HFF-Myc (cell line): ENCODE results near the gene EGFL7.

Experiments
- DNase-seq: peaks from one replicate; pipeline ENCODE4 v3.0.0-alpha.2; 2011; ENCODE audit warnings: low read depth; ENCODE audit errors: extremely low read depth
- H3K4me3 ChIP-seq: replicated peaks from 2 replicates; pipeline ENCODE4 v1.5.1; 2011; ENCODE audit warnings: low read depth, mild to moderate bottlenecking, control low read depth, low read length
- CTCF ChIP-seq: IDR thresholded peaks from 2 replicates; pipeline ENCODE4 v1.5.1; 2012; ENCODE audit warnings: mild to moderate bottlenecking, low read depth, low read length, control low read depth; ENCODE audit errors: missing control alignments

The EGFL7 gene

DNA sequence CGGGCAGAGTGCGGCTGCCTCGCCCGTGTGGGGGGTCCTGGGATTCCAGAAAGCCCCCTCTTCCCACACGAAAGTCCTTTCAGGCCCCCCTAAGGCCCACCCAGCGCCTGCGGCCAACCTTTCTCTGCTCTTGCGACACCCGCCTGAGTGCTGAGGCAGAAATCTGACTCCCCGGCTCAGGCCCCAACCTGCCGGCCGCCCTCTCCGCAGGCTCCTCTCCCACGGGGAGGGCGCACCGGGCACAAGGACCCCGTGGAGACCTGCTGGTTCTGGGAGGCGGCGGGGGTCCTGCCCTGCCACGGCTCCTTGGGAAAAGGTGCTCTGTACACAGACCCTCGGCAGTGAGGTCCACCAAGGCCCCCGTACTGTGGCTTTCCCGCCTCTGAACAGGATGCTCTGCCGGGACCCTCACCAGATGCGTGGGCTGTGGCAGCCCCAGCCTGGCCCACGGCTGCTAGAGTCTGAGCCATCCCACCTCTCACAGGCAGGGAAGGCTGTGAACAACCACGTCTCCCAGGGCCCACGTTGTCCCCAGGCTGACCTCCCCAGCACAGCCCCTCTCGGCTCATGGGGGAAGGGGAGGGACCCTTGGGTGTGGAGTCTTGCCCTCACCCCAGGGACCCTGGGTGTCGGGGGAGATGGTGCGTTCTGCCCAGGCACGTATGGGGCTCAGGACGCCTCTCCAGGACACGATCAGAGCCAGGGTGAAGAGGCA lies 41.5 kb upstream of the EGFL7 start:
- TF ChIP-seq CTCF: no peak
- no peak overlapping the region for H3K4me3 ChIP-seq
- no peak for DNase-seq

GRCh38 chr9:136621734-136622093 lies 41.0 kb upstream of the EGFL7 start:
- no peak for DNase-seq
- H3K4me3 ChIP-seq: no peak overlapping the region
- no peak for TF ChIP-seq CTCF

DNA sequence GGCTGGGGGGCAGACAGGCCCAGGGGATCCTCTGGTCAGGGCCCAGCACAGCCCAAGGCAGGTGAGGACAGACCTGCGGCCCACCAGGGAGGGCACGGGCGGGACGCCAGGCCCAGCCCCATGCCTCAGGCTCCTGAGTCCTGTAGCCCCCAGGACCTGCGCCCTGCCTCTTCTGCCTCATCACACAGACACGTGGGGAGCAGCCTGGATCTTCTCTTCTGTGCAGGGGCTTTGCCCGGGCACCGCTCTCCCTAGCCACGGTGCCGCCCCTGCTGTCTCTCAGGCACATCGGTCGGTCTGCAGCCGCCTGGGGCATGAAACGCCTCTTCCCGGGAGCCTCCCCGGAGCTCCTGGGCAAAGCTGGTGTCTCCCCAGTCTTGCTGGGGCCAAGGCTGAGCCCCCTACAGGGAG lies 40.2 kb upstream of the EGFL7 start:
- no peak for TF ChIP-seq CTCF
- DNase-seq: no peak
- no peak overlapping the region for H3K4me3 ChIP-seq

DNA sequence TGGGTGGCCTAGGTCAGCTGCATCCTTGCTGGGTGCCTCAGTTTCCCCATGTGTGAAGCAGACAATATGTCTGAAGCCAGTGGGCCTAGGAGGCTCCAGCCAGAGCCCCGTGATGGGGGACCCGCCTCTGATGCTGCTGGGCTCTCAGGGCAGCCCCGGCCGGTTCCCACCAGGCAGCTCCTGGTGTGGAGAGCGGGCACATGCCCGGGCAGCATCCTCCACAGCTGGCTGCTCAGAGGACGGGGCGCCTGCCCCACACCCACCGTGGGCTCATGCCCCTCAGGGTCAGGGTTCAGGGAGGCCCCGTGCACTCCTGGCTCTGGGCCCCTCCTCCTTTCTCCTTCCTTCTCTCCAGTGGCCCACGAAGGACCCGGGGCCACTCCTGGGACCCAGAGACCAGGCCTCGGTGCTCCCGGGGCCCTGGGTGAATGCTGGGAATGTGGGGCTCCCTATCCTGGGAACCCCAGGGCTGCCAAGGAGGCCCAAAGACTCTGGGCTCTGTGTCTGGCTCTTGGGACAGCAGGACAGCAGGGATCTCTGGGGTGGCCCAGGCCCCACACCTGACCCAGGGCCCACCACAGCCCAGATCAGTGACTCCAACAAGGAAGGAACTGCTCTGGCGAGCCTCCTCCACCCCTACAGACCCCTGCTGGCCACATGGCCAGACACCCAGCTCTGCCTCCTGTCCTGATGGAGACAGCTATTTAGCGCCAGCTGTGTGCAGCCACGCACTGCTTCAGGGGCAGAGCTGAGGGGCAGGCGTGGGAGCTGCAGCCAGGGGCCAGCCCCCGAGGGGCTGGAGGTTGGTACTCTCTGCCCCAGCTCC lies 39.5 kb upstream of the EGFL7 start:
- no peak for TF ChIP-seq CTCF
- no peak for DNase-seq
- no peak overlapping the region for H3K4me3 ChIP-seq

DNA sequence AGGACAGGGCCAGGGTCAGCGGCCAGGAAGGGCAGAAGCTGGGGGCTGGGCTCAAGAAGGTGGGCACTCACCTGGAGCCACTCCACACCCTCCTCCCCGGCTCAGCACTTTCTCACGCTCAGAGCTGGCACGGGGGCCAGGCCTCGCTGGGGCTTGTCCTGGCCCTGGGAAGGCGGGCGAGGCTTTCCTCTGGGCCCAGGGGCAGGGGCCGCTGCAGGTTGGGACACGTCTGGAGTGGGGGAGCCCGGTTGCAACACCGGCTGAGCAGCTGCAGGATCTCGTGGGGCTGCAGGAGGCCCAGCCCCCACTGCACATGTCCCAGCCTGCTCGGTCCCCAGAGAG lies 38.9 kb upstream of the EGFL7 start:
- no peak for TF ChIP-seq CTCF
- no peak for DNase-seq

GRCh38 chr9:136624184-136624951 lies 38.3 kb upstream of the EGFL7 start:
- DNase-seq: no peak
- TF ChIP-seq CTCF: no peak
- no peak overlapping the region for H3K4me3 ChIP-seq

More for the DNA sequence above, 38.9 kb upstream of the EGFL7 start:
- H3K4me3 ChIP-seq: no peak overlapping the region
